HepG2 (cell line): ENCODE data around the gene VCP. TPM values are rescaled to one million over a fixed set of nuclear protein-coding genes. Genes with fewer than 3 reads are reported as not detected.
A peak's percentile ranks its signal among the peaks of the same experiment; 100 is the strongest.

ENCODE experiments used
- ADNP ChIP-seq: sonication (generic); formaldehyde crosslinking; IDR thresholded peaks from 2 replicates; pipeline ENCODE4 v1.4.0; 2020; ENCODE audit warnings: missing genetic modification reagents
- ATF2 ChIP-seq: sonication (generic); formaldehyde crosslinking; IDR thresholded peaks from 2 replicates; pipeline ENCODE4 v1.4.0; 2020; ENCODE audit warnings: missing genetic modification reagents
- E2F5 ChIP-seq: sonication (generic); formaldehyde crosslinking; conservative IDR thresholded peaks from 2 replicates; pipeline ENCODE4 v1.4.0; 2020; ENCODE audit warnings: missing genetic modification reagents
- ETS1 ChIP-seq: sonication (generic); formaldehyde crosslinking; IDR thresholded peaks from 2 replicates; pipeline ENCODE4 v1.4.0; 2020; ENCODE audit warnings: missing genetic modification reagents
- HNF1A ChIP-seq, 2 experiments: sonication (generic) in 1 of 2; formaldehyde crosslinking in 1 of 2; IDR thresholded peaks; 2 replicates each; pipeline versions ENCODE4 v1.4.0 to v1.6.1; 2016 to 2020; ENCODE audit warnings: borderline replicate concordance in 1 of 2, low read depth in 1 of 2, mild to moderate bottlenecking in 1 of 2, missing genetic modification reagents in 1 of 2
- NFYB ChIP-seq: sonication (generic); formaldehyde crosslinking; IDR thresholded peaks from 2 replicates; pipeline ENCODE4 v1.4.0; 2020; ENCODE audit warnings: missing genetic modification reagents
- NRL ChIP-seq: sonication (generic); formaldehyde crosslinking; IDR thresholded peaks from 2 replicates; pipeline ENCODE4 v1.5.0; 2020; ENCODE audit warnings: missing genetic modification reagents, mild to moderate bottlenecking, moderate library complexity, borderline replicate concordance
- PAXIP1 ChIP-seq: sonication (generic); formaldehyde crosslinking; conservative IDR thresholded peaks from 2 replicates; pipeline ENCODE4 v1.4.0; 2020; ENCODE audit warnings: mild to moderate bottlenecking, missing genetic modification reagents, moderate library complexity
- YEATS2 ChIP-seq: sonication (generic); formaldehyde crosslinking; IDR thresholded peaks from 2 replicates; pipeline ENCODE4 v1.4.0; 2020; ENCODE audit warnings: missing genetic modification reagents, borderline replicate concordance
- ZBTB14 ChIP-seq: sonication (generic); formaldehyde crosslinking; IDR thresholded peaks from 2 replicates; pipeline ENCODE4 v1.4.0; 2020; ENCODE audit warnings: missing genetic modification reagents
- ZFY ChIP-seq: sonication (generic); formaldehyde crosslinking; IDR thresholded peaks from 2 replicates; pipeline ENCODE4 v1.4.0; 2020; ENCODE audit warnings: missing genetic modification reagents
- ZNF20 ChIP-seq: sonication (generic); formaldehyde crosslinking; IDR thresholded peaks from 2 replicates; pipeline ENCODE4 v1.4.0; 2020; ENCODE audit warnings: mild to moderate bottlenecking, moderate library complexity, missing genetic modification reagents
- ZNF3 ChIP-seq: IDR thresholded peaks from 2 replicates; pipeline ENCODE4 v1.7.0; 2017; ENCODE audit warnings: inconsistent platforms
- ZNF460 ChIP-seq: sonication (generic); formaldehyde crosslinking; IDR thresholded peaks from 2 replicates; pipeline ENCODE4 v1.5.1; 2020; ENCODE audit warnings: missing genetic modification reagents, mild to moderate bottlenecking, borderline replicate concordance
- polyA plus RNA-seq, 8 experiments: library from polyadenylated mRNA; depleted of rRNA in 3 of 8; stranded (reverse) in 7 of 8; unstranded in 1 of 8; fragments of >200 nt; fragmentation: Illumina TruSeq in 4 of 8; extraction: Trizol in 4 of 8; gene quantifications; 2 replicates each; pipeline versions ENCODE4 v1.2.1 to v1.2.3, GENCODE V29; 2011 to 2016; ENCODE audit warnings: low read depth in 4 of 8, missing spikeins in 1 of 8, mixed read lengths in 1 of 8; ENCODE audit not compliant: insufficient read depth in 1 of 8
- total RNA-seq, 5 experiments: library from RNA; depleted of rRNA; stranded (reverse); fragments of >200 nt; fragmentation: Illumina TruSeq; extraction: Trizol; gene quantifications; 2 replicates each; pipeline ENCODE4 v1.2.3, GENCODE V29; 2016; ENCODE audit warnings: low read depth in 1 of 5

The VCP gene
- total and polyA plus RNA-seq, 2 of the 13 experiments (the other 11 are each of a cell fraction or from before 2014, with no cell fraction given): 143 to 391 TPM

- no peak for TF ChIP-seq HNF1A (IDR thresholded peaks at IDR 0.05; ENCODE audit: low read depth)
- peak; percentile 37; the same call in 1 of the 2 replicates for TF ChIP-seq HNF1A (CRISPR knock-in tag; IDR thresholded peaks at IDR 0.05; ENCODE audit: borderline replicate concordance)
- TF ChIP-seq PAXIP1 (CRISPR knock-in tag): peak; percentile 31; the same call in 1 of the 2 replicates
- TF ChIP-seq NFYB (CRISPR knock-in tag): peak; percentile 84
- no peak for TF ChIP-seq ZNF3 (CRISPR knock-in tag)
- TF ChIP-seq ZFY (CRISPR knock-in tag): peak; percentile 90
- no peak for TF ChIP-seq ZNF460
- no peak; the same call in 1 of the 2 replicates for TF ChIP-seq NRL (CRISPR knock-in tag)
- TF ChIP-seq ATF2: no peak
- peak; percentile 84 for TF ChIP-seq E2F5
- no peak for TF ChIP-seq ADNP (CRISPR knock-in tag)
- TF ChIP-seq ZBTB14 (CRISPR knock-in tag): no peak
- TF ChIP-seq YEATS2 (CRISPR knock-in tag): peak; percentile 63; the same call in 1 of the 2 replicates
- TF ChIP-seq ETS1 (CRISPR knock-in tag): no peak
- TF ChIP-seq ZNF20: 0 out of 2 replicates have a peak, but pooled peaks have one; percentile 61
Observed at GRCh38 chr9:35079426-35080341, 7.3 kb upstream of the VCP start, which contains the start of gene FANCG (continued).
